DND-41 (cell line): Measurements from ENCODE around the gene ADISSP.

Experiments
- ATAC-seq: fragments of 200-7000 bp; cut with Tn5 transposase; 3 replicates; pipeline ENCODE4 v1.9.1; 2021; ENCODE audit warnings: low read depth; ENCODE audit not compliant: insufficient read depth
- DNase-seq: peaks from one replicate; pipeline ENCODE4 v3.0.0-alpha.2; 2020
- H2AFZ ChIP-seq: 2 replicates; pipeline ENCODE4 v1.6.0; 2012; ENCODE audit warnings: low read depth, low read length
- H3K27ac ChIP-seq: 2 replicates; pipeline ENCODE4 v1.5.1; 2012; ENCODE audit warnings: low read length, inconsistent platforms
- H3K27me3 ChIP-seq: fragments of 200-600 bp; sonication (generic); 2 replicates; pipeline ENCODE4 v1.6.0; 2012; ENCODE audit warnings: low read length, mild to moderate bottlenecking, inconsistent platforms; ENCODE audit not compliant: insufficient read depth, poor library complexity
- H3K36me3 ChIP-seq: 2 replicates; pipeline ENCODE4 v1.5.1; 2012; ENCODE audit warnings: low read length, inconsistent platforms; ENCODE audit not compliant: insufficient read depth
- H3K4me1 ChIP-seq: 2 replicates; pipeline ENCODE4 v1.5.1; 2012; ENCODE audit warnings: mild to moderate bottlenecking, low read length; ENCODE audit not compliant: insufficient read depth
- H3K4me2 ChIP-seq: 2 replicates; pipeline ENCODE4 v1.6.0; 2012; ENCODE audit warnings: mild to moderate bottlenecking, moderate library complexity, low read length, inconsistent platforms; ENCODE audit not compliant: insufficient read depth
- H3K4me3 ChIP-seq, 2 experiments: fragments of 200-600 bp in 1 of 2; shearing (Covaris generic) in 1 of 2; 2 replicates each; pipeline ENCODE4 v1.5.1; 2012 to 2016; ENCODE audit warnings: inconsistent platforms in 2 of 2, low read length in 2 of 2, mild to moderate bottlenecking in 2 of 2, low read depth in 1 of 2, moderate library complexity in 1 of 2
- H3K79me2 ChIP-seq: 2 replicates; pipeline ENCODE4 v1.6.0; 2012; ENCODE audit warnings: low read length, inconsistent platforms; ENCODE audit not compliant: insufficient read depth
- H3K9ac ChIP-seq: 2 replicates; pipeline ENCODE4 v1.6.0; 2012; ENCODE audit warnings: low read depth, mild to moderate bottlenecking, inconsistent platforms, low read length, moderate library complexity
- H3K9me3 ChIP-seq: 2 replicates; pipeline ENCODE4 v1.5.1; 2012; ENCODE audit warnings: low read length, moderate library complexity, mild to moderate bottlenecking, inconsistent platforms; ENCODE audit not compliant: insufficient read depth, severe bottlenecking
- H4K20me1 ChIP-seq: 2 replicates; pipeline ENCODE4 v1.6.0; 2012; ENCODE audit warnings: low read length; ENCODE audit not compliant: insufficient read depth
- EZH2 ChIP-seq: IDR thresholded peaks from 3 replicates; pipeline ENCODE4 v1.6.1; 2012; ENCODE audit warnings: borderline replicate concordance, low read depth, mild to moderate bottlenecking, moderate library complexity, low read length, inconsistent platforms; ENCODE audit not compliant: severe bottlenecking
- TF ChIP-seq, protein P1 (sequence below): IDR thresholded peaks from 2 replicates; pipeline ENCODE4 v1.5.1; 2012; ENCODE audit warnings: borderline replicate concordance, low read length, moderate library complexity, mild to moderate bottlenecking; ENCODE audit not compliant: poor library complexity, severe bottlenecking; ENCODE audit errors: extremely low read depth

The ADISSP gene

DNA sequence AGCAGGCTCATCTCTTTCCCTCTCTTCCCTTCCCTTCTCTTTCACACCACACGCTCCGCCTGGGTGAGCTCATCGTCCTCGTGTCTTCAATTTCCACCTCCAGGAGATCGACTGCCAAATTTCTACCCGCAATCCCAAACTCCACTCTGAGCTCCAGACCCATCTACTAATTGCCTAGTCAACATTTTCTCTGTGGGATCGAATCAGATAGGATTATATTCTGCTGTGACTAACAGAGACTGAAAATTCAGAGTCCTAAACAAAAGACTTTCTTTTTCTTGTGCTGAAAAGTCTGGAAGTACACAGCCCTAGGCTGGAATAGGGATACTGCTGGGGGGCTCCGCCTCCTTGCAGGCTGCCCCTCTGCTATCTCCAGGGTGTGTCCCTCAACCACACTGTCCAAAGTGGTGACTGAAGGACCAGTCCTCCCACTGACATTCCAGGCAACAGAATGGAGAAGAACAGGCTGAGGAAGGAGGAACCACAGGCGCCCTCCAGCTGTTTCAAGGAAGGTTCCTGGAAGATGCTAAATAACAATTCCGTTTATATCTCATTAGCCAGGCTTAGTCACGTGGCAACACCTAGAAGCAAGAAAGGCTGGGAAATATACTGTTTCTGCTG lies 40.0 kb downstream of the ADISSP start:
- Histone ChIP-seq H3K79me2 (no peaks in the 10 kb centered on the region), H3K9ac (no peak overlapping the region), H3K9me3 (no peaks in the 10 kb centered on the region), H3K4me3 (no peak overlapping the region), H4K20me1 (no peaks in the 10 kb centered on the region), H3K4me2 (no peak overlapping the region), H3K27me3 (peaks cover 23% of the 10 kb centered on the region), H3K4me1 (no peaks in the 10 kb centered on the region), H3K27ac (no peak overlapping the region), H3K36me3 (no peaks in the 10 kb centered on the region), H2AFZ (no peak overlapping the region)
- TF ChIP-seq EZH2 = no peak
- TF ChIP-seq, protein P1, sequence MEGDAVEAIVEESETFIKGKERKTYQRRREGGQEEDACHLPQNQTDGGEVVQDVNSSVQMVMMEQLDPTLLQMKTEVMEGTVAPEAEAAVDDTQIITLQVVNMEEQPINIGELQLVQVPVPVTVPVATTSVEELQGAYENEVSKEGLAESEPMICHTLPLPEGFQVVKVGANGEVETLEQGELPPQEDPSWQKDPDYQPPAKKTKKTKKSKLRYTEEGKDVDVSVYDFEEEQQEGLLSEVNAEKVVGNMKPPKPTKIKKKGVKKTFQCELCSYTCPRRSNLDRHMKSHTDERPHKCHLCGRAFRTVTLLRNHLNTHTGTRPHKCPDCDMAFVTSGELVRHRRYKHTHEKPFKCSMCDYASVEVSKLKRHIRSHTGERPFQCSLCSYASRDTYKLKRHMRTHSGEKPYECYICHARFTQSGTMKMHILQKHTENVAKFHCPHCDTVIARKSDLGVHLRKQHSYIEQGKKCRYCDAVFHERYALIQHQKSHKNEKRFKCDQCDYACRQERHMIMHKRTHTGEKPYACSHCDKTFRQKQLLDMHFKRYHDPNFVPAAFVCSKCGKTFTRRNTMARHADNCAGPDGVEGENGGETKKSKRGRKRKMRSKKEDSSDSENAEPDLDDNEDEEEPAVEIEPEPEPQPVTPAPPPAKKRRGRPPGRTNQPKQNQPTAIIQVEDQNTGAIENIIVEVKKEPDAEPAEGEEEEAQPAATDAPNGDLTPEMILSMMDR = no peak
- ATAC-seq (no peak), DNase-seq (no peak)

DNA sequence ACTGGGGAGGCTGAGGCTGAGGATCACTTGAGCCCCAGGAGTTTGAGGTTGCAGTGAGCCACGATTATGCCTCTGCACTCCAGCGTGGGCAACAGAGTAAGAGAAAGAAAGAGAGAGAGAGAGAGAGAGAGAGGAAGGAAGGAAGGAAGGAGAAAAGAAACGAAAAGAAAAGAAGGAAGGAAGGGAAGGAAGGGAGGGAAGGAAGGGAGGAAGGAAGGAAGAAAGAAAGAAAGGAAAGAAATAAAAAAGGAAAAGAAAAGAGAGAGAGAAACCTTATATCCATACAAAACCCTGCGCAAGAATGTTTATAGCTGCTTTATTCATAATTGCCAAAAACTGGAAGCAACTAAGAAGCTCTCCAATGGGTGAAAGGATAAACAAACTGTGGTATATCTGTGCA lies 43.2 kb downstream of the ADISSP start:
- Histone ChIP-seq H3K79me2 (no peaks in the 10 kb centered on the region), H3K9ac (no peak overlapping the region), H3K4me1 (no peaks in the 10 kb centered on the region), H3K27me3 (peaks cover 11% of the 10 kb centered on the region), H3K27ac (no peak overlapping the region), H3K36me3 (no peaks in the 10 kb centered on the region), H4K20me1 (no peaks in the 10 kb centered on the region), H3K4me3 (no peak overlapping the region), H2AFZ (no peak overlapping the region), H3K4me2 (no peak overlapping the region), H3K9me3 (no peaks in the 10 kb centered on the region)
- ATAC-seq (no peak), DNase-seq (no peak)
- TF ChIP-seq EZH2 = no peak
- TF ChIP-seq, protein P1 = no peak

DNA sequence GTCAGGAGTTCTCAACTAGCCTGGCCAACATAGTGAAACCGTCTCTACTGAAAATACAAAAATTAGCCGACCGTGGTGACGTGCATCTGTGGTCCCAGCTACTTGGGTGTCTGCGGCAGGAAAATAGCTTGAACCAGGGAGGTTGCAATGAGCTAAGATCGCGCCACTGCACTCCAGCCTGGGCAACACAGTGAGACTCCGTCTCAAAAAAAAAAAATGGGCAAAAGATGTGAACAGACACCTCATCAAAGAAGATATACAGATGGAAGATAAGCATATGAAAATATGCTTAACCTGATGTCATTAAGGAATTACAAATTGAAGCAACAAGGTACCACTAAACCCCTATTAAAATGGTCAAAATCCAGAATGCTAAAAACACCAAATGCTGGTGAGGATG lies 44.3 kb downstream of the ADISSP start:
- Histone ChIP-seq H3K9ac (no peak overlapping the region), H3K27ac (no peak overlapping the region), H3K4me1 (no peaks in the 10 kb centered on the region), H2AFZ (no peak overlapping the region), H3K36me3 (no peaks in the 10 kb centered on the region), H4K20me1 (no peaks in the 10 kb centered on the region), H3K4me2 (no peak overlapping the region), H3K9me3 (no peaks in the 10 kb centered on the region), H3K79me2 (no peaks in the 10 kb centered on the region), H3K4me3 (no peak overlapping the region), H3K27me3 (peaks cover 7% of the 10 kb centered on the region)
- no peak for DNase-seq
- ATAC-seq = no peak
- TF ChIP-seq EZH2 = no peak
- TF ChIP-seq, protein P1 = no peak

DNA sequence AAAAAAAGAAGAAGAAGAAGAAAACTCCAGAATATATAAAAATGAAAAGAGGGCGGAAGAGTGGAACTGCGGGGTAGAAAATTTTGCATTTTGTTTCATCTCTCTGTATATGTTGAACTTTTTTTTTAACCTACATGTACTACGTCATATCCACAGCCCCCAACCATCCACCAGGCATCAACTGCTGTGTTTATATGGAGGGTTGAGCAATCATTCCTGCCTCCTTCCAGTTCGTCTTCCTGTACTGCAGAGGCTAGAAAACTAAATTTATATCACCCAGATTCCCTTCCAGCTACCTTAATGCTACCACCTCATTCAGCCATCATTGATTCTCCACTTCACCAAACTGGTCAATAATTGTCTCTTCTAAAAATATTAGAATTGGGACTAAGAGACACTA lies 45.6 kb downstream of the ADISSP start:
- Histone ChIP-seq H2AFZ (no peak overlapping the region), H3K9ac (no peak overlapping the region), H3K79me2 (no peaks in the 10 kb centered on the region), H3K4me3 (no peak overlapping the region), H3K36me3 (no peaks in the 10 kb centered on the region), H3K4me1 (no peaks in the 10 kb centered on the region), H3K4me2 (no peak overlapping the region), H4K20me1 (no peaks in the 10 kb centered on the region), H3K27ac (no peak overlapping the region), H3K27me3 (no peaks in the 10 kb centered on the region), H3K9me3 (no peaks in the 10 kb centered on the region)
- TF ChIP-seq EZH2 = no peak
- TF ChIP-seq, protein P1 = no peak
- ATAC-seq = no peak
- DNase-seq = no peak
